Panc1 (cell line): ENCODE measurements around the gene SREBF2. TPM values are rescaled to one million over a fixed set of nuclear protein-coding genes. Genes with fewer than 3 reads are reported as not detected.

Experiments
- ATAC-seq: fragments of 200-7000 bp; cut with Tn5 transposase; 2 replicates; pipeline ENCODE4 v1.9.1; 2020; ENCODE audit warnings: mild to moderate bottlenecking, moderate library complexity
- BruUV-seq: library from RNA; stranded (reverse); fragments of 400-500 nt; replicated peaks from 2 replicates; lab custom pipeline; 2021; lab: Mats Ljungman, UMichigan
- CTCF ChIA-PET: fragments of 300-600 bp; sonication (Branson Sonifier 250); formaldehyde crosslinking; loops from one replicate; lab custom pipeline; 2022; ENCODE audit warnings: antibody characterized with exemption; lab: Charles Lee
- POLR2A ChIA-PET: fragments of 300-600 bp; sonication (Branson Sonifier 250); formaldehyde crosslinking; loops from one replicate; lab custom pipeline; 2022; ENCODE audit warnings: antibody characterized with exemption; lab: Charles Lee
- DNase-seq: peaks from one replicate; pipeline ENCODE4 v3.0.0-alpha.2; 2010; ENCODE audit warnings: low read depth, low spot score
- H3K27ac ChIP-seq: 2 replicates; pipeline ENCODE4 v1.5.1; 2011; ENCODE audit warnings: mild to moderate bottlenecking, low read length, inconsistent platforms
- H3K27me3 ChIP-seq: fragments of 200-500 bp; sonication (Bioruptor generic); 2 replicates; pipeline ENCODE4 v1.6.0; 2014; ENCODE audit warnings: low read length, inconsistent platforms; ENCODE audit not compliant: control insufficient read depth, insufficient read depth
- H3K36me3 ChIP-seq: fragments of 200-500 bp; sonication (Bioruptor generic); 2 replicates; pipeline ENCODE4 v1.5.1; 2014; ENCODE audit warnings: inconsistent platforms, mild to moderate bottlenecking, low read length, moderate library complexity; ENCODE audit not compliant: control insufficient read depth, insufficient read depth
- H3K4me1 ChIP-seq: 2 replicates; pipeline ENCODE4 v1.5.1; 2011; ENCODE audit warnings: inconsistent platforms, mild to moderate bottlenecking, low read length, moderate library complexity; ENCODE audit not compliant: control insufficient read depth, insufficient read depth
- H3K4me3 ChIP-seq, 2 experiments: 2 replicates each; pipeline ENCODE4 v1.5.1; 2011 to 2012; ENCODE audit warnings: low read depth in 2 of 2, low read length in 2 of 2, mild to moderate bottlenecking in 2 of 2, inconsistent platforms in 1 of 2, moderate library complexity in 1 of 2
- H3K9me3 ChIP-seq: fragments of 200-500 bp; sonication (Bioruptor generic); 2 replicates; pipeline ENCODE4 v1.5.1; 2014; ENCODE audit warnings: low read depth, mild to moderate bottlenecking, inconsistent platforms, low read length, moderate library complexity; ENCODE audit not compliant: control insufficient read depth, insufficient read depth
- POLR2AphosphoS5 ChIP-seq: IDR thresholded peaks from 2 replicates; pipeline ENCODE4 v1.6.1; 2012; ENCODE audit warnings: mild to moderate bottlenecking, low read depth, low read length, moderate library complexity
- REST ChIP-seq, 2 experiments: IDR thresholded peaks; 2 replicates each; pipeline ENCODE4 v1.6.1; 2011 to 2012; ENCODE audit warnings: low read depth in 2 of 2, control low read depth in 1 of 2, low read length in 1 of 2, mild to moderate bottlenecking in 1 of 2, moderate library complexity in 1 of 2; ENCODE audit not compliant: insufficient read depth in 1 of 2
- SIN3A ChIP-seq: IDR thresholded peaks from 2 replicates; pipeline ENCODE4 v1.6.1; 2012; ENCODE audit warnings: low read depth, mild to moderate bottlenecking, low read length, moderate library complexity, borderline replicate concordance; ENCODE audit not compliant: insufficient read depth
- TCF7L2 ChIP-seq: IDR thresholded peaks from 2 replicates; pipeline ENCODE4 v1.6.1; 2011; ENCODE audit warnings: mild to moderate bottlenecking, low read depth, low read length, inconsistent platforms
- in situ Hi-C: cut with HindIII; loops from 2 replicates; pipeline ENCODE4 v1.10.0; 2016; ENCODE audit warnings: low sequenced_read_pairs, low pct_unique_long_range_greater_than_20kb
- intact Hi-C: fragments of 100-400 bp; cut with micrococcal nuclease; formaldehyde crosslinking; loops from one replicate; pipeline ENCODE4 v1.10.0; 2022; ENCODE audit not compliant: unreplicated experiment
- total RNA-seq: library from RNA; stranded (reverse); gene quantifications from one replicate; pipeline ENCODE4 v1.2.1, GENCODE V29; 2021; ENCODE audit not compliant: unreplicated experiment
- TF ChIP-seq, protein P1 (sequence below): fragments of 450-650 bp; IDR thresholded peaks from 2 replicates; pipeline ENCODE4 v1.5.1; 2017; ENCODE audit warnings: mild to moderate bottlenecking

The SREBF2 gene
- total RNA-seq, 1 experiment from 2014 or later: 73.0 TPM

- intact Hi-C loops (no loop called here), in situ Hi-C loops (no loop called here)
- ChIA-PET POLR2A (no interaction called here), CTCF (no interaction called here)
- no TSS peak for BruUV-seq
- Histone ChIP-seq H3K27ac (no peak overlapping the region), H3K4me1 (no peaks in the 10 kb centered on the region), H3K9me3 (no peaks in the 10 kb centered on the region), H3K36me3 (no peaks in the 10 kb centered on the region), H3K4me3 (no peak overlapping the region), H3K27me3 (no peaks in the 10 kb centered on the region)
- TF ChIP-seq, protein P1, sequence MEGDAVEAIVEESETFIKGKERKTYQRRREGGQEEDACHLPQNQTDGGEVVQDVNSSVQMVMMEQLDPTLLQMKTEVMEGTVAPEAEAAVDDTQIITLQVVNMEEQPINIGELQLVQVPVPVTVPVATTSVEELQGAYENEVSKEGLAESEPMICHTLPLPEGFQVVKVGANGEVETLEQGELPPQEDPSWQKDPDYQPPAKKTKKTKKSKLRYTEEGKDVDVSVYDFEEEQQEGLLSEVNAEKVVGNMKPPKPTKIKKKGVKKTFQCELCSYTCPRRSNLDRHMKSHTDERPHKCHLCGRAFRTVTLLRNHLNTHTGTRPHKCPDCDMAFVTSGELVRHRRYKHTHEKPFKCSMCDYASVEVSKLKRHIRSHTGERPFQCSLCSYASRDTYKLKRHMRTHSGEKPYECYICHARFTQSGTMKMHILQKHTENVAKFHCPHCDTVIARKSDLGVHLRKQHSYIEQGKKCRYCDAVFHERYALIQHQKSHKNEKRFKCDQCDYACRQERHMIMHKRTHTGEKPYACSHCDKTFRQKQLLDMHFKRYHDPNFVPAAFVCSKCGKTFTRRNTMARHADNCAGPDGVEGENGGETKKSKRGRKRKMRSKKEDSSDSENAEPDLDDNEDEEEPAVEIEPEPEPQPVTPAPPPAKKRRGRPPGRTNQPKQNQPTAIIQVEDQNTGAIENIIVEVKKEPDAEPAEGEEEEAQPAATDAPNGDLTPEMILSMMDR: no peak
- no peak for TF ChIP-seq SIN3A
- no peak for TF ChIP-seq POLR2AphosphoS5
- no peak for TF ChIP-seq REST (IDR thresholded peaks at IDR 0.05; ENCODE audit: insufficient read depth in 1 of 2, low read depth in 2 of 2, low read length in 1 of 2)
- no peak for TF ChIP-seq TCF7L2
- no peak for ATAC-seq
- DNase-seq: no peak
These were observed 39.0 kb upstream of the SREBF2 start for GRCh38 chr22:41793871-41794270.

DNA sequence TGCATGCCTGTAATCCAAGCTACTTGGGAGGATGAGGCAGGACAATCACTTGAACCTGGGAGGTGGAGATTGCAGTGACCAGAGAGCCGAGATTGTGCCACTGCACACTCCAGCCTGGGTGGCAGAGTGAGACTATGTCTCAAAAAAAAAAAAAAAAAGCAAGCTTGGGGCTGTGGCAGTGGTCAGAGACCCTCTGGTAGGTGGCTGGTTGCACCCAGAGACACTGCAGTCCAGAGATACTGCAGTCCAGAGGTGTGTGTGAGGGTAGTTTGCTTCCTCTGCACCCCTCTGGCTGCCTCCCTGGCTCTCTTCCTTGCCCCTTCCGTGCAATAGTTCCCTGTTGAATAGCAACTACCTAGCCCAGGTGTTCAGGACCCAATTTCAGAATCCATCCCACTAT is 34.2 kb upstream of the SREBF2 start:
- intact Hi-C loops (no loop called here), in situ Hi-C loops (no loop called here)
- no peak overlapping the region for H3K27ac ChIP-seq
- TF ChIP-seq POLR2AphosphoS5 (no peak), REST (IDR thresholded peaks at IDR 0.05; ENCODE audit: insufficient read depth in 1 of 2, low read depth in 2 of 2, low read length in 1 of 2) (no peak), TCF7L2 (no peak), SIN3A (no peak)
- TF ChIP-seq, protein P1: no peak
- H3K4me3 ChIP-seq: no peak overlapping the region
- H3K27me3 ChIP-seq: no peaks in the 10 kb centered on the region
- peaks cover 14% of the 10 kb centered on the region for H3K4me1 ChIP-seq
- no peaks in the 10 kb centered on the region; the same call in 1 of the 2 replicates for H3K36me3 ChIP-seq
- ATAC-seq (no peak), DNase-seq (no peak)
- H3K9me3 ChIP-seq: no peaks in the 10 kb centered on the region
- no TSS peak for BruUV-seq
- ChIA-PET CTCF (no interaction called here), POLR2A (no interaction called here)
